Uterine smooth muscle cell (primary cell): Measurements from ENCODE around the gene ACYP2. TPM values are rescaled to one million over a fixed set of nuclear protein-coding genes. Genes with fewer than 3 reads are reported as not detected.

Experiments
- total RNA-seq: library from RNA; depleted of rRNA; stranded (reverse); fragments of >200 nt; gene quantifications from 2 replicates; pipeline ENCODE4 v1.2.3, GENCODE V29; 2014

ACYP2 gene
- total RNA-seq: 9.0 and 13.4 TPM in 2 replicates

DNA sequence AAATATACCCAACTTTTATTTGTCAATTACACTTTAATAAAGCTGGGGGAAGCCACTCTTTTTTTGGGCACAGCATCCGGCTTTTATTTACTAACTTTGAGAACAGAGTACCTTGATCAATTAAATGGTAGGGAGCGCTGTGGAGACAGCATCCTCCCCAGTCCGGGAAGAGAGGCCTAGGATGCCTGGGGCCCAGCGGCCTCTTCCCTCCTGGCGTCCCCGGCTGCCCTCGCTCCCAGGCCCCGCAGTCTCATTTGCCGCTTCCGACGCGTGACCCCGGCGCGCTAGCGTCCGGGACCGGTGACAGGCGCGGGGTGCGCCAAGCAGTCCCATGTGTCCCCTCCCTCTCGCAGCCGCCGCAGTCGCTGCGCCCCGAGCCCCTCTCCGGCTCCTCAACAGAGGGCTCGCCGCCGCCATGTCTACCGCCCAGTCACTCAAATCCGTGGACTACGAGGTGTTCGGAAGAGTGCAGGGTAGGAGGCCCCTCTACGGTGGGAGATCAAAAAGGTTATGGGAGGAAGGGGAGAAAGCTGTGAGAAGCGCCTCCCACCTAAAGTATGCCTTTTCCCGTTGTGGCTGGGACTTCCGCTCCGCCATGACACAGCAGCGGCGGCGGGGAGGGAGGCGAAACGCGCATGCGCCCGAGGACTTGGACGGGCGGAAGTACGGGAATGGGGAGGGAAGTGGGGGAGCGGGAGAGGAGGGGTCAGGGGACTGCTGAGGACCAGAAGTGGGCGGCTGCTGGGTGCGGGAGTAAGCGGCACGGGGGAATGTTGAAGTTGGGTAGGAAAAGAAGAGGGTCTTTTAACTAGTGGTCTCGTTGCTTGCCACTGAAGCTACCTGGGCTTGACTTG, at the start of gene ACYP2:
Gene ACYP2 (plus strand): TSS at position 332 of the 854 bp plus-strand sequence.

DNA sequence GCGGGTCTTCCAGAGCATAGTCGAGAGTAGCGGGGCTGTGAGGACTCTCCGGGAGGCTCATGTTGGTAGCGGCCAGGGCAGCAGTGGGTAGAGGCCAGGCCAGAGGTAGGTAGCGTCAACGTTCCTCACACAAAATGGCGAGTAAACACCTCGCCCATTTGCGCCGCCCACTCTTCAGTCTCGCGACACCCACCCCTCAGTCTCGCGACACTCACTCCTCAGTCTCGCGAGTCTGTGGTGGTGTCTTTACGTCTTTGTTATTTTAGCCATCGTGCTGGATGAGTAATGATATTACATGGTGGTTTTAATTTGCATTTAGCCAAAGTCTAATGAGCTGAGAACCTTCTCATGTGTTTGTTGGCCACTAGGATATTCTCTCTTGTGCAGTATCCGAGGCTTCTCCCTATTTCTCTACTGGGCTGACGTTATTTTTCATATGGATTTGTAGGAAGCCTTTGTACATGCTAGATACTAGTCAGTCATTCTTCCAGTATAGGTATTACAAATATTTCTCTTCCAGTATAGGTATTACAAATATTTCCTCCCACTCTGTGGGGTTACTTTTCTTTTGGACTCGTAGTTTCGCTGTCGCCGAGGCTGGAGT, 140.8 kb downstream of the ACYP2 start, which contains the start of gene TSPYL6:
Gene TSPYL6 (minus strand): TSS at position 139 of the 604 bp plus-strand sequence. CDS start 78 bp downstream, at position 61.

Other genes with a start within 250 kb of the ACYP2 start
- 35.2 and 53.3 TPM in 2 replicates for gene PSME4, start 144.6 kb upstream of the ACYP2 start, total RNA-seq
- not detected in 2 replicates for gene TSPYL6, start 140.6 kb downstream of the ACYP2 start, total RNA-seq